OCI-LY7 (cell line): Measurements from ENCODE around the gene BCL2L13.

ENCODE experiments used
- CTCF ChIP-seq: fragments of 200-600 bp; sonication (generic); conservative IDR thresholded peaks from 2 replicates; pipeline ENCODE4 v1.5.1; 2014; ENCODE audit warnings: mild to moderate bottlenecking, antibody characterized with exemption, low read length, moderate library complexity, mixed read lengths
- EZH2phosphoT487 ChIP-seq: fragments of 200-600 bp; sonication (generic); IDR thresholded peaks from 2 replicates; pipeline ENCODE4 v1.6.1; 2018; ENCODE audit warnings: low read depth, borderline replicate concordance, mild to moderate bottlenecking, mixed run types, antibody characterized with exemption, low read length, moderate library complexity, mixed read lengths

- TF ChIP-seq CTCF (no peak), EZH2phosphoT487 (no peak)
Measured at GRCh38 chr22:17703811-17704210, 65.3 kb downstream of the BCL2L13 start.
